SK-N-SH (cell line): ENCODE data around the gene MACROD2. TPM values are rescaled to one million over a fixed set of nuclear protein-coding genes. Genes with fewer than 3 reads are reported as not detected.

ENCODE experiments used
- CTCF ChIA-PET: fragments of 300-600, 350-600 bp; formaldehyde crosslinking; extraction: SDS; loops from one replicate; lab custom pipeline; 2021; lab: Yijun Ruan, JAX
- POLR2A ChIA-PET: fragments of 350-600 bp; sonication (Branson Sonifier 250); formaldehyde crosslinking; extraction: SDS; loops from one replicate; lab custom pipeline; 2020; ENCODE audit warnings: antibody characterized with exemption, inconsistent platforms; lab: Yijun Ruan, JAX
- DNase-seq: peaks from one replicate; pipeline ENCODE4 v3.0.0; 2012
- H2AFZ ChIP-seq: fragments of 200-600 bp; sonication (generic); 2 replicates; pipeline ENCODE4 v1.8.1; 2016; ENCODE audit warnings: antibody characterized with exemption, mild to moderate bottlenecking, low read depth
- H3F3A ChIP-seq: fragments of 200-600 bp; sonication (generic); replicated peaks from 2 replicates; pipeline ENCODE3; 2016; ENCODE audit warnings: antibody characterized with exemption, mild to moderate bottlenecking; ENCODE audit not compliant: insufficient read depth
- H3K27ac ChIP-seq, 2 experiments: fragments of 200-500 bp in 1 of 2; fragments of 200-600 bp in 1 of 2; sonication (Bioruptor generic) in 1 of 2; sonication (generic), shearing (Covaris generic) in 1 of 2; 2 replicates each; pipeline versions ENCODE4 v1.5.1 to v1.6.1; 2014 to 2016; ENCODE audit warnings: low read depth in 2 of 2, inconsistent platforms in 1 of 2, low read length in 1 of 2, mild to moderate bottlenecking in 1 of 2, mixed read lengths in 1 of 2
- H3K27me3 ChIP-seq: fragments of 200-600 bp; sonication (generic), shearing (Covaris generic); 2 replicates; pipeline ENCODE4 v1.6.1; 2016; ENCODE audit warnings: mixed run types; ENCODE audit not compliant: insufficient read depth
- H3K36me3 ChIP-seq, 2 experiments: fragments of 200-500 bp in 1 of 2; fragments of 200-600 bp in 1 of 2; sonication (Bioruptor generic) in 1 of 2; sonication (generic) in 1 of 2; replicated peaks in 1 of 2; 2 replicates each; pipeline versions ENCODE3 to v1.5.1; 2014 to 2016; ENCODE audit warnings: low read length in 1 of 2, mild to moderate bottlenecking in 1 of 2; ENCODE audit not compliant: insufficient read depth in 2 of 2, control insufficient read depth in 1 of 2
- H3K4me1 ChIP-seq, 2 experiments: fragments of 200-500 bp in 1 of 2; fragments of 200-600 bp in 1 of 2; sonication (Bioruptor generic) in 1 of 2; sonication (generic), shearing (Covaris generic) in 1 of 2; 2 replicates each; pipeline versions ENCODE4 v1.5.1 to v1.6.1; 2014 to 2016; ENCODE audit warnings: low read depth in 1 of 2, low read length in 1 of 2, mixed run types in 1 of 2; ENCODE audit not compliant: insufficient read depth in 2 of 2, control insufficient read depth in 1 of 2
- H3K4me2 ChIP-seq: fragments of 200-600 bp; sonication (generic), shearing (Covaris generic); 2 replicates; pipeline ENCODE4 v1.6.1; 2017; ENCODE audit warnings: mixed run types
- H3K4me3 ChIP-seq, 2 experiments: fragments of 200-500 bp in 1 of 2; fragments of 200-600 bp in 1 of 2; sonication (Bioruptor generic) in 1 of 2; sonication (generic), shearing (Covaris generic) in 1 of 2; 2 replicates each; pipeline versions ENCODE4 v1.5.1 to v1.8.1; 2014 to 2016; ENCODE audit warnings: low read depth in 2 of 2, inconsistent platforms in 1 of 2, low read length in 1 of 2, mild to moderate bottlenecking in 1 of 2, mixed read lengths in 1 of 2, moderate library complexity in 1 of 2
- H3K79me2 ChIP-seq: fragments of 200-600 bp; sonication (generic); 2 replicates; pipeline ENCODE4 v1.8.1; 2017; ENCODE audit warnings: mild to moderate bottlenecking; ENCODE audit not compliant: insufficient read depth
- H3K9ac ChIP-seq: fragments of 200-600 bp; sonication (generic); 2 replicates; pipeline ENCODE4 v1.6.1; 2017; ENCODE audit warnings: mixed run types
- H3K9me2 ChIP-seq: fragments of 200-600 bp; sonication (generic); 2 replicates; pipeline ENCODE4 v1.6.1; 2017; ENCODE audit warnings: mixed run types
- H3K9me3 ChIP-seq: fragments of 200-600 bp; sonication (generic); 2 replicates; pipeline ENCODE4 v1.6.1; 2017; ENCODE audit warnings: mixed run types, mild to moderate bottlenecking, moderate library complexity
- H4K20me1 ChIP-seq: fragments of 200-600 bp; sonication (generic); 2 replicates; pipeline ENCODE4 v1.6.1; 2017; ENCODE audit warnings: mild to moderate bottlenecking, mixed run types; ENCODE audit not compliant: insufficient read depth
- CTCF ChIP-seq: fragments of 200-600 bp; sonication (generic); IDR thresholded peaks from 2 replicates; pipeline ENCODE4 v1.6.1; 2017; ENCODE audit warnings: antibody characterized with exemption, mild to moderate bottlenecking, moderate library complexity
- ELF1 ChIP-seq: IDR thresholded peaks from 2 replicates; pipeline ENCODE4 v1.4.0; 2012
- FOSL2 ChIP-seq: IDR thresholded peaks from 2 replicates; pipeline ENCODE4 v1.4.0; 2012; ENCODE audit warnings: low read depth, mild to moderate bottlenecking, moderate library complexity, borderline replicate concordance
- FOXJ3 ChIP-seq: sonication (generic); formaldehyde crosslinking; IDR thresholded peaks from 2 replicates; pipeline ENCODE4 v1.5.1; 2020; ENCODE audit warnings: mild to moderate bottlenecking, missing genetic modification reagents
- GABPA ChIP-seq: IDR thresholded peaks from 2 replicates; pipeline ENCODE4 v1.4.0; 2012; ENCODE audit warnings: low read depth, mild to moderate bottlenecking
- GATA2 ChIP-seq: sonication (generic); formaldehyde crosslinking; IDR thresholded peaks from 2 replicates; pipeline ENCODE4 v1.5.0; 2020; ENCODE audit warnings: mild to moderate bottlenecking, missing genetic modification reagents
- IRF3 ChIP-seq: fragments of 150-350 bp; IDR thresholded peaks from 2 replicates; pipeline ENCODE4 v1.6.1; 2016; ENCODE audit warnings: mild to moderate bottlenecking, low read depth, low read length
- MEF2A ChIP-seq: IDR thresholded peaks from 2 replicates; pipeline ENCODE4 v1.4.0; 2012; ENCODE audit warnings: low read depth, borderline replicate concordance
- MXI1 ChIP-seq: IDR thresholded peaks from 2 replicates; pipeline ENCODE4 v1.6.1; 2012; ENCODE audit warnings: mild to moderate bottlenecking, low read depth, low read length, improper control_type of control experiment
- NFIC ChIP-seq: IDR thresholded peaks from 2 replicates; pipeline ENCODE4 v1.4.0; 2012; ENCODE audit warnings: borderline replicate concordance
- NRF1 ChIP-seq: IDR thresholded peaks from 2 replicates; pipeline ENCODE4 v1.6.1; 2012; ENCODE audit warnings: low read depth, mild to moderate bottlenecking, low read length
- POLR2AphosphoS5 ChIP-seq: IDR thresholded peaks from 2 replicates; pipeline ENCODE4 v1.6.1; 2012; ENCODE audit warnings: low read depth, low read length
- RAD21 ChIP-seq: IDR thresholded peaks from 2 replicates; pipeline ENCODE4 v1.6.1; 2012; ENCODE audit warnings: mild to moderate bottlenecking, low read length
- RCOR1 ChIP-seq: fragments of 150-350 bp; IDR thresholded peaks from 2 replicates; pipeline ENCODE4 v1.6.1; 2017; ENCODE audit warnings: antibody characterized with exemption, low read length
- RXRA ChIP-seq: IDR thresholded peaks from 2 replicates; pipeline ENCODE4 v1.4.0; 2012; ENCODE audit warnings: low read depth, mild to moderate bottlenecking, borderline replicate concordance
- SIN3A ChIP-seq: IDR thresholded peaks from 2 replicates; pipeline ENCODE4 v1.6.1; 2012; ENCODE audit warnings: low read depth, mild to moderate bottlenecking, low read length, moderate library complexity, borderline replicate concordance
- SMC3 ChIP-seq: IDR thresholded peaks from 2 replicates; pipeline ENCODE4 v1.6.1; 2012; ENCODE audit warnings: low read depth, low read length, improper control_type of control experiment
- TCF12 ChIP-seq: IDR thresholded peaks from 2 replicates; pipeline ENCODE4 v1.4.0; 2012
- TEAD4 ChIP-seq: IDR thresholded peaks from 2 replicates; pipeline ENCODE4 v1.4.0; 2012; ENCODE audit warnings: mild to moderate bottlenecking, borderline replicate concordance; ENCODE audit not compliant: insufficient read depth
- USF2 ChIP-seq: fragments of 150-350 bp; IDR thresholded peaks from 2 replicates; pipeline ENCODE4 v1.6.1; 2017; ENCODE audit warnings: antibody characterized with exemption, low read length, low read depth, borderline replicate concordance
- YY1 ChIP-seq: IDR thresholded peaks from 2 replicates; pipeline ENCODE4 v1.4.0; 2012; ENCODE audit warnings: low read depth, mild to moderate bottlenecking
- WGBS: methylation state at CpG from one replicate; pipeline ENCODE4 v1.1.6; 2017; ENCODE audit warnings: low lambda C conversion rate; 5-methylcytosine and 5-hydroxymethylcytosine counted together
- polyA plus RNA-seq, 3 experiments: library from polyadenylated mRNA; depleted of rRNA; stranded (reverse); fragments of >200 nt; gene quantifications; 2 replicates each; pipeline ENCODE4 v1.2.3, GENCODE V29; 2012

The MACROD2 gene
- polyA plus RNA-seq, 1 of the 3 experiments (the other 2 are of a cell fraction) = 0.33 TPM

GRCh38 chr20:14666696-14667095, 671.4 kb downstream of the MACROD2 start:
- no peaks in the 10 kb centered on the region for H3K27me3 ChIP-seq
- no peaks in the 10 kb centered on the region for H3K9me2 ChIP-seq
- no peak overlapping the region for H3K9ac ChIP-seq
- H3F3A ChIP-seq = no peaks in the 10 kb centered on the region
- WGBS = 89% methylated on average over 1 of the region's 1 CpG
- no peaks in the 10 kb centered on the region for H3K36me3 ChIP-seq
- H3K4me2 ChIP-seq = no peak overlapping the region
- no peaks in the 10 kb centered on the region for H3K79me2 ChIP-seq
- H2AFZ ChIP-seq = no peak overlapping the region
- no peak overlapping the region for H3K27ac ChIP-seq
- H3K4me1 ChIP-seq = no peaks in the 10 kb centered on the region; a peak in 1 of 4 replicates
- no peak for DNase-seq
- no peaks in the 10 kb centered on the region for H3K9me3 ChIP-seq
- ChIA-PET CTCF (no interaction called here), POLR2A (no interaction called here)
- no peak overlapping the region for H3K4me3 ChIP-seq
- TF ChIP-seq USF2 (no peak), MEF2A (no peak), FOSL2 (no peak), NFIC (no peak), ELF1 (no peak), CTCF (no peak), TEAD4 (no peak), IRF3 (no peak), SIN3A (no peak), NRF1 (no peak), MXI1 (no peak), GATA2 (CRISPR knock-in tag) (no peak), RCOR1 (no peak)
- no peaks in the 10 kb centered on the region for H4K20me1 ChIP-seq

GRCh38 chr20:14667226-14667625, 671.9 kb downstream of the MACROD2 start:
- no peaks in the 10 kb centered on the region for H3K36me3 ChIP-seq
- no peak for DNase-seq
- no peaks in the 10 kb centered on the region for H3F3A ChIP-seq
- H2AFZ ChIP-seq = no peak overlapping the region
- H3K4me2 ChIP-seq = no peak overlapping the region
- 85% methylated on average over 2 of the region's 2 CpGs for WGBS
- H3K4me1 ChIP-seq = no peaks in the 10 kb centered on the region; a peak in 1 of 4 replicates
- CTCF ChIA-PET = no interaction called here
- H3K27ac ChIP-seq = no peak overlapping the region
- POLR2A ChIA-PET = no interaction called here
- H3K9ac ChIP-seq = no peak overlapping the region
- no peaks in the 10 kb centered on the region for H3K79me2 ChIP-seq
- H3K9me3 ChIP-seq = no peaks in the 10 kb centered on the region
- no peaks in the 10 kb centered on the region for H3K9me2 ChIP-seq
- TF ChIP-seq SMC3 (no peak), SIN3A (no peak), YY1 (no peak), CTCF (no peak), TEAD4 (no peak), GABPA (no peak), TCF12 (no peak), POLR2AphosphoS5 (no peak), RXRA (no peak), RAD21 (no peak), FOSL2 (no peak), FOXJ3 (CRISPR knock-in tag) (no peak)
- TF ChIP-seq, all 33 proteins: peak for 0
- Histone ChIP-seq H3K27me3 (no peaks in the 10 kb centered on the region), H3K4me3 (no peak overlapping the region), H4K20me1 (no peaks in the 10 kb centered on the region)
